Measurements from ENCODE around the gene NNAT. TPM values are rescaled to one million over a fixed set of nuclear protein-coding genes. Genes with fewer than 3 reads are reported as not detected.

The NNAT gene
- total RNA-seq, 1 donor from 2014 or later = not detected

DNA sequence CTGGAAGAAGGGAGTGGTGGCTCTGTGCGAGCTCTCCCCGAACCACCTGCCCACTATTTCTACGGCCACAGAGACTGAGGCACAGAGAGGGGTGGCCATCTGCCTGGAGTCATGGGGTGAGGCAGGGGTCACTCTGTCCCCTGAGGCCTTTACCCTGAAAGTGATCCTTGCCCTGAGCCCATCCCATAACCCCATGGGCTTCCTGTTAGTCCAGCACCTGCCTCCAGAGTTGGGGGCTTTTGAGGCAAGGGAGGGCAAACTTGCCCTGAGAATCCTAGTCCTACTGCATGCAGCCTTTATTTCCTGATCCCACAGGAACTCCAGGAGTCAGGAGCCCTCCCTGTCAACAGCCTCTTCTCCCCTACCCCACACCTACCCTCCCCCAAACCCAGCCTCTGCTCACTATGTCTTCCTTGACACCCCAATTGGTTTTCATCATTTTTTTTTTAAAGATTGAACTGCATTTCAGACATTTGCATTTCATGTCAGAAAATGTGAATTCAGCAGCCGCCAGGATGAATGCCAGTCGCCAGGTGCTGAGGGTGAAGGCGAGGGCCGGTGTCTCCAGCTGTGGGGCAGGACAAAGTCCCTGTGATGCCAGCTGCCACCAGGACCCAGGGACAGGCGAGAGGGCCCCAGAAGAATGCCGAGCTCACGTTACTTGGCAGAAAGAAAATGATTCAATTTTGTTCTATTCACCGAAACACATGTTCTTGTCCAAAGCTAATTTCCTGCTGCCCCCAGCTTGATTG lies 47.6 kb upstream of the NNAT start:
- Histone ChIP-seq H4K20me1 (ENCODE audit: low read depth) (no peaks in the 10 kb centered on the region), H3K9ac (no peak overlapping the region), H3F3A (ENCODE audit: low read depth) (peaks cover 2% of the 10 kb centered on the region), H3K27me3 (no peaks in the 10 kb centered on the region), H3K27ac (no peak overlapping the region), H3K36me3 (no peaks in the 10 kb centered on the region), H3K4me3 (no peak overlapping the region), H3K79me2 (ENCODE audit: low read depth) (no peaks in the 10 kb centered on the region), H3K4me2 (no peak overlapping the region), H3K9me3 (ENCODE audit: low read depth) (no peaks in the 10 kb centered on the region), H2AFZ (replicated peaks) (no peak overlapping the region), H3K4me1 (no peaks in the 10 kb centered on the region)
- no peak for DNase-seq (ENCODE audit: low spot score)
- Mint-ChIP-seq H3K4me3 (no peak overlapping the region), H3K4me1 (peaks cover 22% of the 10 kb centered on the region), H3K27ac (no peak overlapping the region), H3K27me3 (ENCODE audit: insufficient read depth, low read depth) (peaks cover 9% of the 10 kb centered on the region), H3K36me3 (no peaks in the 10 kb centered on the region), H3K9me3 (no peaks in the 10 kb centered on the region)
- TF ChIP-seq, protein P1, sequence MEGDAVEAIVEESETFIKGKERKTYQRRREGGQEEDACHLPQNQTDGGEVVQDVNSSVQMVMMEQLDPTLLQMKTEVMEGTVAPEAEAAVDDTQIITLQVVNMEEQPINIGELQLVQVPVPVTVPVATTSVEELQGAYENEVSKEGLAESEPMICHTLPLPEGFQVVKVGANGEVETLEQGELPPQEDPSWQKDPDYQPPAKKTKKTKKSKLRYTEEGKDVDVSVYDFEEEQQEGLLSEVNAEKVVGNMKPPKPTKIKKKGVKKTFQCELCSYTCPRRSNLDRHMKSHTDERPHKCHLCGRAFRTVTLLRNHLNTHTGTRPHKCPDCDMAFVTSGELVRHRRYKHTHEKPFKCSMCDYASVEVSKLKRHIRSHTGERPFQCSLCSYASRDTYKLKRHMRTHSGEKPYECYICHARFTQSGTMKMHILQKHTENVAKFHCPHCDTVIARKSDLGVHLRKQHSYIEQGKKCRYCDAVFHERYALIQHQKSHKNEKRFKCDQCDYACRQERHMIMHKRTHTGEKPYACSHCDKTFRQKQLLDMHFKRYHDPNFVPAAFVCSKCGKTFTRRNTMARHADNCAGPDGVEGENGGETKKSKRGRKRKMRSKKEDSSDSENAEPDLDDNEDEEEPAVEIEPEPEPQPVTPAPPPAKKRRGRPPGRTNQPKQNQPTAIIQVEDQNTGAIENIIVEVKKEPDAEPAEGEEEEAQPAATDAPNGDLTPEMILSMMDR (IDR thresholded peaks at IDR 0.05) = no peak
- no peak for TF ChIP-seq EZH2 (IDR thresholded peaks at IDR 0.05)
- no peak for TF ChIP-seq EZH2phosphoT487 (IDR thresholded peaks at IDR 0.05)

DNA sequence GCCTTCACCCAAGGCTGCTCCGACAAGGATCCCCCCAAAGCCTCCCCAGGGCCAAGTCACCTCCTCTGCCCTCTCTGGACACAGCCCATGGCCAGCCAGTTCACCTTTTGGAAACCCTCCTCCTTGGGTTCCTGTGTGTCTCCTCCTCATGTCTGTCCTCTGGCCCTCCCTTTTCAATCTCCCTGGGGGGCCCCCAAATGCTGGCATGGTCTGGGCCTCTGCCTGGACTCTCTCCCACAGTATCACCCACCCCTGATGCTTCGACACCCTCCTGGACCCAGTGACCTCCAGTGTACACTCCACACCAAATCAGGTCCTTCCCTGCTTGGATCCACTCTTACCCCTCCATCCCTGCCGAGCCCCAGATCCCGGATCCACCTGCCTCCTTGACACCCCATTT lies 46.7 kb upstream of the NNAT start:
- TF ChIP-seq EZH2 (IDR thresholded peaks at IDR 0.05) (no peak), EZH2phosphoT487 (IDR thresholded peaks at IDR 0.05) (no peak)
- TF ChIP-seq, protein P1 (IDR thresholded peaks at IDR 0.05) = no peak
- H3K36me3 ChIP-seq = no peaks in the 10 kb centered on the region
- Mint-ChIP-seq H3K9me3 (no peaks in the 10 kb centered on the region), H3K4me1 (peaks cover 22% of the 10 kb centered on the region), H3K27me3 (ENCODE audit: insufficient read depth, low read depth) (peaks cover 11% of the 10 kb centered on the region), H3K27ac (peak overlapping the region; percentile 85), H3K36me3 (no peaks in the 10 kb centered on the region), H3K4me3 (no peak overlapping the region)
- no peaks in the 10 kb centered on the region for H3K79me2 ChIP-seq (ENCODE audit: low read depth)
- no peaks in the 10 kb centered on the region for H3K27me3 ChIP-seq
- DNase-seq (ENCODE audit: low spot score) = no peak
- no peaks in the 10 kb centered on the region for H3K9me3 ChIP-seq (ENCODE audit: low read depth)
- no peak overlapping the region for H2AFZ ChIP-seq (replicated peaks)
- H3K4me2 ChIP-seq = no peak overlapping the region
- H3K4me3 ChIP-seq = no peak overlapping the region
- H3K9ac ChIP-seq = no peak overlapping the region
- peaks cover 2% of the 10 kb centered on the region for H3F3A ChIP-seq (ENCODE audit: low read depth)
- H4K20me1 ChIP-seq (ENCODE audit: low read depth) = no peaks in the 10 kb centered on the region
- no peak overlapping the region for H3K27ac ChIP-seq
- no peaks in the 10 kb centered on the region for H3K4me1 ChIP-seq

DNA sequence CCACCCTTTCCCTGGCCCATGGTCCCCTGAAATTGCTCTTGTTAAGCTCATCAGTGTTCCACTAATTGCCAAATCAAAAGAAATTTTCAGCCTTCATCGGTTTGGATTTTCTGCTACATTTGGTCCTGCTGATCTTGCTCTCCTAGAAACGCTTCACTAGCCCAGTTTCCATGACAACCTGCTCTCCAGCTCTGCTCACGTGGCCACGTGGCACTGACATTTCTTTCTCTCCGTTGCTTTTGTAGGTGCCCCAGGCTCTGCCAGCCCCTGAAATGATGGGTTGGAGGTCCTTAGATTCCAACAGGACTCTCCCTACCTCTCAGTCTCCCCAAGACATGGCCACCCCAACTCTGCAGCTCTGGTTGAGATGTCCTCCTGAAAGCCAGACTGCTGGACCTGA lies 45.8 kb upstream of the NNAT start:
- no peaks in the 10 kb centered on the region for H3K27me3 ChIP-seq
- no peak overlapping the region for H3K4me3 ChIP-seq
- H3K27ac ChIP-seq = no peak overlapping the region
- peak overlapping the region; percentile 18 for H3K4me3 Mint-ChIP-seq
- H3K9me3 Mint-ChIP-seq = peaks cover 3% of the 10 kb centered on the region
- H2AFZ ChIP-seq (replicated peaks) = no peak overlapping the region
- H3K4me1 Mint-ChIP-seq = peaks cover 22% of the 10 kb centered on the region
- no peak for DNase-seq (ENCODE audit: low spot score)
- no peaks in the 10 kb centered on the region for H3K36me3 Mint-ChIP-seq
- peaks cover 6% of the 10 kb centered on the region for H3K27me3 Mint-ChIP-seq (ENCODE audit: insufficient read depth, low read depth)
- H3K36me3 ChIP-seq = no peaks in the 10 kb centered on the region
- no peak overlapping the region for H3K9ac ChIP-seq
- H3K27ac Mint-ChIP-seq = no peak overlapping the region
- TF ChIP-seq, protein P1 (IDR thresholded peaks at IDR 0.05) = no peak
- no peaks in the 10 kb centered on the region for H4K20me1 ChIP-seq (ENCODE audit: low read depth)
- H3K9me3 ChIP-seq (ENCODE audit: low read depth) = no peaks in the 10 kb centered on the region
- H3K79me2 ChIP-seq (ENCODE audit: low read depth) = no peaks in the 10 kb centered on the region
- no peak overlapping the region for H3K4me2 ChIP-seq
- H3F3A ChIP-seq (ENCODE audit: low read depth) = peaks cover 2% of the 10 kb centered on the region
- no peaks in the 10 kb centered on the region for H3K4me1 ChIP-seq
